ENCODE results near the gene JAK1.

Gene JAK1

GRCh38 chr1:64917907-64918306, 48.4 kb downstream of the JAK1 start:
- DNase-seq: no peak

- no peak for DNase-seq
Measured at GRCh38 chr1:64917328-64917861, 49.0 kb downstream of the JAK1 start.

GRCh38 chr1:64915381-64916274, 50.7 kb downstream of the JAK1 start:
- DNase-seq: no peak

- no peak for DNase-seq
Measured at GRCh38 chr1:64913361-64914015, 52.9 kb downstream of the JAK1 start.

- DNase-seq: peak; percentile 15
Measured at GRCh38 chr1:64912191-64912590, 54.2 kb downstream of the JAK1 start.

GRCh38 chr1:64911326-64911725, 55.0 kb downstream of the JAK1 start:
- no peak for DNase-seq

- DNase-seq: no peak
Measured at GRCh38 chr1:64909031-64909430, 57.3 kb downstream of the JAK1 start.

- no peak for DNase-seq
Measured at GRCh38 chr1:64908575-64908974, 57.8 kb downstream of the JAK1 start.

GRCh38 chr1:64906447-64906846, 59.9 kb downstream of the JAK1 start:
- peak; percentile 37 for DNase-seq

GRCh38 chr1:64903593-64903992, 62.8 kb downstream of the JAK1 start:
- DNase-seq: no peak

- no peak for DNase-seq
Measured at GRCh38 chr1:64901663-64902062, 64.7 kb downstream of the JAK1 start.

GRCh38 chr1:64900916-64901315, 65.4 kb downstream of the JAK1 start:
- no peak for DNase-seq

GRCh38 chr1:64898107-64898861, 68.1 kb downstream of the JAK1 start:
- DNase-seq: peak; percentile 53

GRCh38 chr1:64896551-64896950, 69.8 kb downstream of the JAK1 start:
- no peak for DNase-seq

GRCh38 chr1:64895500-64895899, 70.8 kb downstream of the JAK1 start:
- DNase-seq: no peak

GRCh38 chr1:64894438-64895196, 71.7 kb downstream of the JAK1 start:
- no peak for DNase-seq

- no peak for DNase-seq
Measured at GRCh38 chr1:64893921-64894320, 72.4 kb downstream of the JAK1 start.

- DNase-seq: no peak
Measured at GRCh38 chr1:64892576-64893573, 73.5 kb downstream of the JAK1 start.

- peak; percentile 24 for DNase-seq
Measured at GRCh38 chr1:64891448-64891825, 74.9 kb downstream of the JAK1 start.

GRCh38 chr1:64890699-64891447, 75.5 kb downstream of the JAK1 start:
- DNase-seq: no peak
